RWPE1 (cell line): ENCODE results near the gene SERPINA1.

ENCODE experiments used
- CTCF ChIA-PET: fragments of 350-600 bp; sonication (Branson Sonifier 250); formaldehyde crosslinking; extraction: SDS; loops from one replicate; lab custom pipeline; 2021; lab: Yijun Ruan, JAX
- POLR2A ChIA-PET: fragments of 400-600 bp; formaldehyde crosslinking; extraction: SDS; loops from one replicate; lab custom pipeline; 2020; ENCODE audit warnings: antibody characterized with exemption; ENCODE audit not compliant: low non-redundant PET; lab: Yijun Ruan, JAX
- DNase-seq: peaks from one replicate; pipeline ENCODE4 v3.0.0; 2012; ENCODE audit warnings: low spot score
- H3K27ac ChIP-seq: fragments of 450-650 bp; 2 replicates; pipeline ENCODE4 v1.5.1; 2017
- CTCF ChIP-seq: fragments of 450-650 bp; conservative IDR thresholded peaks from 2 replicates; pipeline ENCODE4 v1.5.1; 2017; ENCODE audit warnings: low read depth, mild to moderate bottlenecking

Gene SERPINA1

GRCh38 chr14:94366146-94366915 is 22.1 kb downstream of the SERPINA1 start, which contains the start of gene SERPINA2:
Gene SERPINA2, minus strand, starts transcription at chr14:94366698.
- H3K27ac ChIP-seq = no peak within 1 kb of the TSS
- TF ChIP-seq CTCF = no peak
- DNase-seq = no peak
- CTCF ChIA-PET = no interaction called here
- POLR2A ChIA-PET = no interaction called here

- ChIA-PET POLR2A (no interaction called here), CTCF (no interaction called here)
- TF ChIP-seq CTCF = no peak
- H3K27ac ChIP-seq = no peak overlapping the region
- DNase-seq = no peak
Measured at GRCh38 chr14:94365624-94366023, 22.8 kb downstream of the SERPINA1 start.

GRCh38 chr14:94364964-94365363 is 23.4 kb downstream of the SERPINA1 start:
- ChIA-PET POLR2A (no interaction called here), CTCF (no interaction called here)
- H3K27ac ChIP-seq = no peak overlapping the region
- DNase-seq = no peak
- no peak for TF ChIP-seq CTCF

- H3K27ac ChIP-seq = no peak overlapping the region
- no peak for TF ChIP-seq CTCF
- POLR2A ChIA-PET = no interaction called here
- CTCF ChIA-PET = no interaction called here
- DNase-seq = no peak
Measured at GRCh38 chr14:94364037-94364436, 24.4 kb downstream of the SERPINA1 start.

GRCh38 chr14:94363151-94363624 is 25.2 kb downstream of the SERPINA1 start:
- CTCF ChIA-PET = no interaction called here
- POLR2A ChIA-PET = no interaction called here
- no peak for TF ChIP-seq CTCF

DNA sequence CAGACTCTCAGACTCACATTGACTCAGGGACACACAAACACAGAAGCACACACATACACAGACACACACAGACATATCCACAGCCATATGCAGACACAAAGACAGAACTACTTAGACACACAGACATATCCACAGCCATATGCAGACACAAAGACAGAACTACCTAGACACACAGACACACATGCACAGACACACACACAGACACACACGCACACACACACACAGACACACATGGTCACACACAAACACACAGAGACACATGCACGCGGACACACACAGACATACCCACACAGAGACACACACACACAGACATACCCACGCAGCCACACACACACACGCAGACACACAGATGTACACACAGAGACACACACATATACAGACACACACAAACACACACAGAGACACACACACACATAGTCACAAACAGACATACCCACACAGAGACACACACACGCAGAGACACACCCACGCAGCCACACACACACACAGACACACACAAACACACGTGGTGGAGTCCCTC is 25.7 kb downstream of the SERPINA1 start:
- POLR2A ChIA-PET = no interaction called here
- no peak for DNase-seq
- CTCF ChIA-PET = no interaction called here
- no peak for TF ChIP-seq CTCF
- H3K27ac ChIP-seq = no peak overlapping the region

More at GRCh38 chr14:94363151-94363624, 25.2 kb downstream of the SERPINA1 start:
- DNase-seq = no peak
- no peak overlapping the region for H3K27ac ChIP-seq
